8988T (cell line): ENCODE results near the gene EIF2AK3.

Experiments used
- DNase-seq: peaks from one replicate; pipeline ENCODE4 v3.0.0; 2011

EIF2AK3 gene

DNA sequence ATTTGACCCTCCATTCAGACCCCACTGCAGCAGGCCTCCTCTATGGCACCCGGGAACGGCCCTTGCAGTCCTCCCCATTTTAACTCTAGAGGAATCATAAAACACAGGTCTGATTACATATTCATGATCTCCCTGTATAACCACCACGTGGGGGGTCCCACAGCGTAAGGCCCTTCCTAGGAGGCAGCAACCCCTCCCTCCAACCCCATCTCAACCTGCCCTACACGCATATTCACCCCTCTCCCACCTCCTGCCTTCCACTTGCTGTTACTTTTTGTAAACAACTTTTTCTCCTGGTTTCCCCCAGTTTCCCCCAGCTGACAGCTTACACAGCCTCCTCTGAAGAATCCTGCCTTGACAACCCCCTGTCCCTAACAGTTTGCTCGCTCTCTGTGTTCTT is 89.6 kb downstream of the EIF2AK3 start:
- DNase-seq = no peak

DNA sequence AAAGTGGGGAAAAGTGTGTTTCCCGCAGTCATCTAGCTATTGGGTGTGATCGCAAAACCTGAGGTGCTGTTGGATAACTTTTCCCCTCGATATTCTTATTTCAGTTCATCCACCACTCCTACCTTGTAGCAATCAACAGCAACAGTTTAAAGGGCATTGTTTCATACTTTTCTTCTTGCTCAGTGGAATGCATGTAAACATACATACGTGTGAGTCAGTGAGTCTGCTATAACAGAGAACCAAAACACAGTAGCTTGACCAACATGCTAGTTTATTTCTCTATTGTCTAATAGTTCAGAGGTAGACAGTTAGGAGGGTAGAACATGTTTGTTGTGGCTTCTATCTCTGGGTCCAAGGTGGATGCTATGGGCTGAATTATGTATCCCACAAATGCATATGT is 97.2 kb downstream of the EIF2AK3 start:
- DNase-seq = no peak

DNA sequence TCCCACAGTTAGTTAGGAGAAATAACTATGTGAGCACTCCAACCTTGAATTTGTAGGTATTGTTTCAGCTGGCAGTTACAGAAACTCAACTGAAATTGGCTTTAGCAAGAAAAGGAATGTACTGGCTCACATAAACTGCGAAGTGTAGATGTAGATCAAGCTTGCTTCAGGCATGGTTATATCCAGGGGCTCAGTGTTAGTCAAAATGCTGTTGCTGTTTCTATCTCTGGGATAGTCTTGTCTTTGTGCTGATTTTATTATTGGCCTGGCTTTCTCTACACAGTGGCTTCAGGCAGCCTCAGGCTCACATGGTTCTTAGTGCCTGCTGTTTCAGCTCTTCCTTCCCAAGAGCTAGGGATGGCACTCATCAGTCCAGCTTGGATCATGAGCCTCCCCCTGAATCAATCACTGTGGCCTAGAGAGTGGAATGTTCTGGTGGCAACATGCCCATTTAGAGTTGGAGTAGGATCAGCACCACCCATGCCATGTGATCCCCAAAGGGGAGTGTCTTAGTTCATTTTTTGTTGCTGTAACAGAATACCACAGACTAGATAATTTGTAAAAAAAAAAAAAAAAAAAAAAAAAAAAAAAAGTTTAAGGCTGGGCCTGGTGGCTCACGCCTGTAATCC is 105.7 kb downstream of the EIF2AK3 start:
- no peak for DNase-seq

DNA sequence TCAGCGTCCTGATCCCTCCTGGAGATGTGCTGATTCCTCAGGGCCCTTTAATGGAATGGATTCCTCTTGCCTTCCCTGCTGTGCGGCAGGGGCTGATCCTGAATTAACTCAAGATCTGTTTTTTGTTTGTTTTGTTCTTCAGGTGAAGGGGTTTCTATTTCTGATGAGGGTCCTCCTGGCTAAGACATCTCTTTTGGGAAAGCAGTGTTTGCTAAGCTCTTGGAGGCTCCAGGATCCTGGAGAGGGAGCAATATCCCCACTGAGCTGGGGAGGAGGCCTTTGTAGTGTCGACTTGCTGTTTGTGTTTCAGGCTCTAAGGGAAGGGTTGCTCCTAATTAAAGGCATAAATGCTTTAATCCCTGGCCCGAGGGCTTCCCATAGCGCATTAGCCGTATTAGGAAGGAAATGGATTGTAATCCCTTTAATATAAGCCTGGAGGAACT is 109.5 kb downstream of the EIF2AK3 start:
- no peak for DNase-seq
